ENCODE measurements around the gene SLC9A5.

Gene SLC9A5

GRCh38 chr16:67238806-67239470 is 9.8 kb upstream of the SLC9A5 start:
- H3K9ac ChIP-seq (ENCODE audit: low read depth, low read length): no peak overlapping the region
- H3K4me2 ChIP-seq (ENCODE audit: insufficient read depth, low read length): no peak overlapping the region
- peaks cover 21% of the 10 kb centered on the region; the same call in 1 of the 2 replicates for H3K79me2 ChIP-seq (ENCODE audit: insufficient read depth, low read length)
- no peak overlapping the region for H3K27ac ChIP-seq (ENCODE audit: low read length)
- peaks cover 25% of the 10 kb centered on the region for H3K36me3 ChIP-seq (ENCODE audit: insufficient read depth, low read length)
- H3K4me3 ChIP-seq (ENCODE audit: low read depth in 1 of 2, low read length in 2 of 2): no peak overlapping the region
- peaks cover 31% of the 10 kb centered on the region for H3K4me1 ChIP-seq (ENCODE audit: insufficient read depth, low read length)
- ATAC-seq (ENCODE audit: insufficient read depth, low read depth) (no peak), DNase-seq (no peak)
- H2AFZ ChIP-seq (ENCODE audit: low read depth, low read length): no peak overlapping the region
- H3K27me3 ChIP-seq (ENCODE audit: insufficient read depth, low read length, poor library complexity): no peaks in the 10 kb centered on the region
- TF ChIP-seq, protein P1, sequence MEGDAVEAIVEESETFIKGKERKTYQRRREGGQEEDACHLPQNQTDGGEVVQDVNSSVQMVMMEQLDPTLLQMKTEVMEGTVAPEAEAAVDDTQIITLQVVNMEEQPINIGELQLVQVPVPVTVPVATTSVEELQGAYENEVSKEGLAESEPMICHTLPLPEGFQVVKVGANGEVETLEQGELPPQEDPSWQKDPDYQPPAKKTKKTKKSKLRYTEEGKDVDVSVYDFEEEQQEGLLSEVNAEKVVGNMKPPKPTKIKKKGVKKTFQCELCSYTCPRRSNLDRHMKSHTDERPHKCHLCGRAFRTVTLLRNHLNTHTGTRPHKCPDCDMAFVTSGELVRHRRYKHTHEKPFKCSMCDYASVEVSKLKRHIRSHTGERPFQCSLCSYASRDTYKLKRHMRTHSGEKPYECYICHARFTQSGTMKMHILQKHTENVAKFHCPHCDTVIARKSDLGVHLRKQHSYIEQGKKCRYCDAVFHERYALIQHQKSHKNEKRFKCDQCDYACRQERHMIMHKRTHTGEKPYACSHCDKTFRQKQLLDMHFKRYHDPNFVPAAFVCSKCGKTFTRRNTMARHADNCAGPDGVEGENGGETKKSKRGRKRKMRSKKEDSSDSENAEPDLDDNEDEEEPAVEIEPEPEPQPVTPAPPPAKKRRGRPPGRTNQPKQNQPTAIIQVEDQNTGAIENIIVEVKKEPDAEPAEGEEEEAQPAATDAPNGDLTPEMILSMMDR (IDR thresholded peaks at IDR 0.05; ENCODE audit: borderline replicate concordance, extremely low read depth, low read length, poor library complexity, severe bottlenecking): no peak
- TF ChIP-seq EZH2 (IDR thresholded peaks at IDR 0.05; ENCODE audit: borderline replicate concordance, low read depth, low read length, severe bottlenecking): no peak
- no peaks in the 10 kb centered on the region for H3K9me3 ChIP-seq (ENCODE audit: insufficient read depth, low read length, severe bottlenecking)
- peaks cover 11% of the 10 kb centered on the region for H4K20me1 ChIP-seq (ENCODE audit: insufficient read depth, low read length)

- Histone ChIP-seq H3K36me3 (ENCODE audit: insufficient read depth, low read length) (peaks cover 16% of the 10 kb centered on the region), H3K4me3 (ENCODE audit: low read depth in 1 of 2, low read length in 2 of 2) (no peak overlapping the region), H3K27ac (ENCODE audit: low read length) (no peak overlapping the region), H3K27me3 (ENCODE audit: insufficient read depth, low read length, poor library complexity) (no peaks in the 10 kb centered on the region), H2AFZ (ENCODE audit: low read depth, low read length) (no peak overlapping the region), H3K4me2 (ENCODE audit: insufficient read depth, low read length) (no peak overlapping the region), H3K9me3 (ENCODE audit: insufficient read depth, low read length, severe bottlenecking) (no peaks in the 10 kb centered on the region), H3K4me1 (ENCODE audit: insufficient read depth, low read length) (peaks cover 38% of the 10 kb centered on the region), H4K20me1 (ENCODE audit: insufficient read depth, low read length) (peaks cover 22% of the 10 kb centered on the region), H3K79me2 (ENCODE audit: insufficient read depth, low read length) (peaks cover 10% of the 10 kb centered on the region; the same call in 1 of the 2 replicates), H3K9ac (ENCODE audit: low read depth, low read length) (no peak overlapping the region)
- DNase-seq (no peak), ATAC-seq (ENCODE audit: insufficient read depth, low read depth) (no peak)
- TF ChIP-seq, protein P1 (IDR thresholded peaks at IDR 0.05; ENCODE audit: borderline replicate concordance, extremely low read depth, low read length, poor library complexity, severe bottlenecking): no peak
Measured at GRCh38 chr16:67240506-67240905, 8.3 kb upstream of the SLC9A5 start.

GRCh38 chr16:67241008-67241900 is 7.5 kb upstream of the SLC9A5 start:
- peaks cover 7% of the 10 kb centered on the region; the same call in 1 of the 2 replicates for H3K79me2 ChIP-seq (ENCODE audit: insufficient read depth, low read length)
- peaks cover 38% of the 10 kb centered on the region for H3K4me1 ChIP-seq (ENCODE audit: insufficient read depth, low read length)
- H3K4me2 ChIP-seq (ENCODE audit: insufficient read depth, low read length): no peak overlapping the region
- H3K36me3 ChIP-seq (ENCODE audit: insufficient read depth, low read length): peaks cover 16% of the 10 kb centered on the region
- H2AFZ ChIP-seq (ENCODE audit: low read depth, low read length): no peak overlapping the region
- ATAC-seq (ENCODE audit: insufficient read depth, low read depth): no peak
- H3K27me3 ChIP-seq (ENCODE audit: insufficient read depth, low read length, poor library complexity): no peaks in the 10 kb centered on the region
- no peak for DNase-seq
- no peak overlapping the region for H3K27ac ChIP-seq (ENCODE audit: low read length)
- H3K9me3 ChIP-seq (ENCODE audit: insufficient read depth, low read length, severe bottlenecking): no peaks in the 10 kb centered on the region
- no peak overlapping the region for H3K4me3 ChIP-seq (ENCODE audit: low read depth in 1 of 2, low read length in 2 of 2)
- peaks cover 22% of the 10 kb centered on the region for H4K20me1 ChIP-seq (ENCODE audit: insufficient read depth, low read length)
- no peak overlapping the region for H3K9ac ChIP-seq (ENCODE audit: low read depth, low read length)
- TF ChIP-seq EZH2 (IDR thresholded peaks at IDR 0.05; ENCODE audit: borderline replicate concordance, low read depth, low read length, severe bottlenecking): no peak
- TF ChIP-seq, protein P1 (IDR thresholded peaks at IDR 0.05; ENCODE audit: borderline replicate concordance, extremely low read depth, low read length, poor library complexity, severe bottlenecking): no peak
